H9 (cell line): ENCODE measurements around the gene DDRGK1. TPM values are rescaled to one million over a fixed set of nuclear protein-coding genes. Genes with fewer than 3 reads are reported as not detected.

ENCODE experiments used
- DNase-seq: peaks from one replicate; pipeline ENCODE4 v3.0.0-alpha.2; 2017
- H2AFZ ChIP-seq: one replicate; pipeline ENCODE4 v1.6.1; 2013; ENCODE audit warnings: mild to moderate bottlenecking, low read length, control low read depth, moderate library complexity
- H2AK5ac ChIP-seq: 2 replicates; pipeline ENCODE4 v1.6.1; 2013; ENCODE audit warnings: low read length, control low read depth, mixed read lengths; ENCODE audit not compliant: insufficient read length
- H2BK120ac ChIP-seq: one replicate; pipeline ENCODE4 v1.6.1; 2013; ENCODE audit warnings: low read depth, mild to moderate bottlenecking, low read length, control low read depth, inconsistent platforms; ENCODE audit not compliant: poor library complexity, severe bottlenecking
- H2BK12ac ChIP-seq: 2 replicates; pipeline ENCODE4 v1.6.1; 2013; ENCODE audit warnings: low read length, control low read depth, mixed read lengths, low read depth; ENCODE audit not compliant: insufficient read length
- H2BK15ac ChIP-seq: 2 replicates; pipeline ENCODE4 v1.6.1; 2013; ENCODE audit warnings: low read depth, low read length, control low read depth
- H2BK20ac ChIP-seq: one replicate; pipeline ENCODE4 v1.6.1; 2013; ENCODE audit warnings: low read depth, mild to moderate bottlenecking, low read length, control low read depth, inconsistent platforms; ENCODE audit not compliant: poor library complexity, severe bottlenecking
- H2BK5ac ChIP-seq: 2 replicates; pipeline ENCODE4 v1.6.1; 2013; ENCODE audit warnings: low read length, control low read depth, mixed read lengths; ENCODE audit not compliant: insufficient read length
- H3K14ac ChIP-seq: 2 replicates; pipeline ENCODE4 v1.6.1; 2013; ENCODE audit warnings: low read length, control low read depth; ENCODE audit not compliant: insufficient read depth
- H3K18ac ChIP-seq: 2 replicates; pipeline ENCODE4 v1.6.1; 2013; ENCODE audit warnings: low read depth, mild to moderate bottlenecking, mixed read lengths, low read length, control low read depth; ENCODE audit not compliant: insufficient read length
- H3K23ac ChIP-seq: 2 replicates; pipeline ENCODE4 v1.6.1; 2013; ENCODE audit warnings: low read length, control low read depth, mixed read lengths, low read depth; ENCODE audit not compliant: insufficient read length
- H3K23me2 ChIP-seq: 2 replicates; pipeline ENCODE4 v1.6.1; 2013; ENCODE audit warnings: low read depth, mild to moderate bottlenecking, mixed read lengths, low read length, control low read depth; ENCODE audit not compliant: insufficient read length, poor library complexity, severe bottlenecking
- H3K27ac ChIP-seq: 2 replicates; pipeline ENCODE4 v1.5.1; 2013; ENCODE audit warnings: low read length, control low read depth, mixed read lengths, low read depth; ENCODE audit not compliant: insufficient read length
- H3K27me3 ChIP-seq: 2 replicates; pipeline ENCODE4 v1.6.1; 2013; ENCODE audit warnings: low read length, control low read depth, inconsistent platforms; ENCODE audit not compliant: insufficient read depth
- H3K4ac ChIP-seq: 2 replicates; pipeline ENCODE4 v1.6.1; 2013; ENCODE audit warnings: low read depth, mild to moderate bottlenecking, control low read depth, inconsistent platforms, low read length, moderate library complexity
- H3K4me1 ChIP-seq: 2 replicates; pipeline ENCODE4 v1.6.1; 2013; ENCODE audit warnings: low read length, control low read depth, inconsistent platforms; ENCODE audit not compliant: insufficient read depth
- H3K4me2 ChIP-seq: 2 replicates; pipeline ENCODE4 v1.6.1; 2013; ENCODE audit warnings: low read length, control low read depth, mixed read lengths; ENCODE audit not compliant: insufficient read length, insufficient read depth
- H3K56ac ChIP-seq: 2 replicates; pipeline ENCODE4 v1.6.1; 2013; ENCODE audit warnings: low read depth, mild to moderate bottlenecking, mixed read lengths, low read length, control low read depth; ENCODE audit not compliant: insufficient read length
- H3K79me1 ChIP-seq: 2 replicates; pipeline ENCODE4 v1.6.1; 2013; ENCODE audit warnings: low read depth, mild to moderate bottlenecking, moderate library complexity, low read length, control low read depth, inconsistent platforms; ENCODE audit not compliant: insufficient read depth, poor library complexity, severe bottlenecking
- H3K79me2 ChIP-seq: 2 replicates; pipeline ENCODE4 v1.6.1; 2013; ENCODE audit warnings: low read length, control low read depth, inconsistent platforms; ENCODE audit not compliant: insufficient read depth
- H3K9ac ChIP-seq: 2 replicates; pipeline ENCODE4 v1.6.1; 2013; ENCODE audit warnings: low read length, control low read depth, mixed read lengths; ENCODE audit not compliant: insufficient read length; ENCODE audit errors: extremely low read depth
- H3K9me3 ChIP-seq: one replicate; pipeline ENCODE4 v1.6.1; 2013; ENCODE audit warnings: low read depth, low read length, inconsistent platforms; ENCODE audit not compliant: control insufficient read depth
- H3T11ph ChIP-seq: one replicate; pipeline ENCODE4 v1.6.1; 2013; ENCODE audit warnings: mild to moderate bottlenecking, low read length, control low read depth, inconsistent platforms
- H4K20me1 ChIP-seq: one replicate; pipeline ENCODE4 v1.6.1; 2013; ENCODE audit not compliant: control insufficient read depth, insufficient read length, insufficient read depth
- H4K5ac ChIP-seq: 2 replicates; pipeline ENCODE4 v1.6.1; 2013; ENCODE audit warnings: low read depth, mild to moderate bottlenecking, mixed read lengths, low read length, control low read depth; ENCODE audit not compliant: insufficient read length
- H4K8ac ChIP-seq: replicated peaks from 2 replicates; pipeline ENCODE4 v1.6.1; 2013; ENCODE audit warnings: low read length, control low read depth, mixed read lengths, low read depth; ENCODE audit not compliant: insufficient read length
- H4K91ac ChIP-seq: 2 replicates; pipeline ENCODE4 v1.6.1; 2013; ENCODE audit warnings: low read depth, mild to moderate bottlenecking, moderate library complexity, mixed read lengths, low read length, control low read depth; ENCODE audit not compliant: insufficient read length
- H3K27ac Mint-ChIP-seq, 3 experiments: 2 replicates in 2 of 3; 3 replicates in 1 of 3; pipeline ENCODE4 v1.8.0; 2020 to 2021; ENCODE audit warnings: mixed read lengths in 3 of 3, mild to moderate bottlenecking in 1 of 3, moderate library complexity in 1 of 3
- H3K27me3 Mint-ChIP-seq: 2 replicates; pipeline ENCODE4 v1.8.0; 2021; ENCODE audit warnings: low read depth, mild to moderate bottlenecking, moderate library complexity, mixed read lengths
- H3K36me3 Mint-ChIP-seq, 3 experiments: 2 replicates in 2 of 3; 3 replicates in 1 of 3; pipeline ENCODE4 v1.8.0; 2020 to 2021; ENCODE audit warnings: low read depth in 3 of 3, mixed read lengths in 3 of 3; ENCODE audit not compliant: insufficient read depth in 1 of 3
- H3K4me1 Mint-ChIP-seq, 2 experiments: 2 replicates each; pipeline ENCODE4 v1.8.0; 2020; ENCODE audit warnings: mixed read lengths in 2 of 2
- H3K4me3 Mint-ChIP-seq, 2 experiments: 2 replicates in 1 of 2; 3 replicates in 1 of 2; pipeline ENCODE4 v1.8.0; 2020 to 2021; ENCODE audit warnings: mild to moderate bottlenecking in 2 of 2, mixed read lengths in 2 of 2, moderate library complexity in 1 of 2
- H3K9me3 Mint-ChIP-seq, 2 experiments: 2 replicates in 1 of 2; 3 replicates in 1 of 2; pipeline ENCODE4 v1.8.0; 2020; ENCODE audit warnings: mild to moderate bottlenecking in 2 of 2, mixed read lengths in 2 of 2, moderate library complexity in 1 of 2
- CTCF ChIP-seq: fragments of 200-600 bp; sonication (generic); conservative IDR thresholded peaks from 3 replicates; pipeline ENCODE4 v1.8.0; 2021; ENCODE audit warnings: antibody characterized with exemption, mild to moderate bottlenecking
- WGBS: extraction: QIAGEN DNeasy Blood & Tissue Kit; methylation state at CpG from one replicate; pipeline ENCODE4 v1.1.7; 2013; ENCODE audit warnings: missing lambda C conversion rate, low lambda C conversion rate, mixed read lengths; ENCODE audit not compliant: insufficient read length; ENCODE audit errors: extremely low coverage; 5-methylcytosine and 5-hydroxymethylcytosine counted together
- total RNA-seq: library from RNA; stranded (reverse); gene quantifications from 2 replicates; pipeline ENCODE4 v1.2.1, GENCODE V29; 2021

The DDRGK1 gene
- total RNA-seq, 1 experiment from 2014 or later, result 58.1 TPM

- H2BK12ac ChIP-seq, result no peak overlapping the region
- H3K18ac ChIP-seq, result no peak overlapping the region
- no peaks in the 10 kb centered on the region for H3K4me1 ChIP-seq
- Mint-ChIP-seq H3K27me3 (no peaks in the 10 kb centered on the region), H3K4me3 (no peak overlapping the region), H3K4me1 (no peaks in the 10 kb centered on the region), H3K36me3 (peaks cover 12 to 53% (median 19%) of the 10 kb centered on the region in 3 experiments; a peak in 6 of 7 replicates), H3K9me3 (no peaks in the 10 kb centered on the region), H3K27ac (no peak overlapping the region)
- DNase-seq, result no peak
- no peak overlapping the region for H2BK20ac ChIP-seq
- no peaks in the 10 kb centered on the region for H3K79me2 ChIP-seq
- no peak overlapping the region for H4K5ac ChIP-seq
- no peak overlapping the region for H3T11ph ChIP-seq
- no peak overlapping the region for H2AFZ ChIP-seq
- H4K20me1 ChIP-seq, result no peaks in the 10 kb centered on the region
- H3K9ac ChIP-seq, result no peak overlapping the region
- H2BK15ac ChIP-seq, result no peak overlapping the region
- H3K14ac ChIP-seq, result no peak overlapping the region
- no peak overlapping the region for H3K27ac ChIP-seq
- no peak for TF ChIP-seq CTCF
- no CpG with 5 or more reads among the region's 18 CpGs for WGBS
- no peak overlapping the region for H4K8ac ChIP-seq
- no peak overlapping the region for H2BK5ac ChIP-seq
- H3K23me2 ChIP-seq, result no peaks in the 10 kb centered on the region
- no peaks in the 10 kb centered on the region for H3K9me3 ChIP-seq
- no peak overlapping the region for H2BK120ac ChIP-seq
- no peak overlapping the region for H3K23ac ChIP-seq
- H3K4me2 ChIP-seq, result no peak overlapping the region
- H3K27me3 ChIP-seq, result no peaks in the 10 kb centered on the region
- H3K4ac ChIP-seq, result no peak overlapping the region
- no peak overlapping the region for H3K56ac ChIP-seq
- H3K79me1 ChIP-seq, result no peaks in the 10 kb centered on the region
- no peak overlapping the region for H4K91ac ChIP-seq
- H2AK5ac ChIP-seq, result no peak overlapping the region
Observed at GRCh38 chr20:3221398-3222226, 17.1 kb upstream of the DDRGK1 start.
